Embryonic facial prominence (tissue), 1 donor: ENCODE results near the gene ZCRB1.

Experiments used
- DNase-seq: peaks from one replicate; pipeline ENCODE4 v3.0.0-alpha.2; 2016; ENCODE audit errors: extremely low spot score

Gene ZCRB1

GRCh38 chr12:42281278-42281677 is 44.6 kb downstream of the ZCRB1 start:
- no peak for DNase-seq

GRCh38 chr12:42278128-42278510 is 47.8 kb downstream of the ZCRB1 start:
- DNase-seq: no peak

GRCh38 chr12:42277396-42278127 is 48.3 kb downstream of the ZCRB1 start:
- DNase-seq: no peak

- no peak for DNase-seq
Measured at GRCh38 chr12:42275499-42275898, 50.4 kb downstream of the ZCRB1 start.

- DNase-seq: no peak
Measured at GRCh38 chr12:42273706-42274105, 52.2 kb downstream of the ZCRB1 start.

- DNase-seq: no peak
Measured at GRCh38 chr12:42270596-42270995, 55.3 kb downstream of the ZCRB1 start.

GRCh38 chr12:42267413-42268190 is 58.3 kb downstream of the ZCRB1 start:
- DNase-seq: no peak

GRCh38 chr12:42266579-42267230 is 59.2 kb downstream of the ZCRB1 start:
- no peak for DNase-seq

- peak; percentile 13 for DNase-seq
Measured at GRCh38 chr12:42262271-42262670, 63.6 kb downstream of the ZCRB1 start.
